HK-2 (cell line): ENCODE measurements around the gene CRYBB3.
"Not testable (repeated sequence)": the region's sequence is repeated elsewhere in the genome, so short reads cannot be mapped to it uniquely, and the experiment has no call there.

Source experiments
- DNase-seq: peaks from one replicate; pipeline ENCODE4 v3.0.0-alpha.2; 2018; ENCODE audit not compliant: unreplicated experiment

Gene CRYBB3

DNA sequence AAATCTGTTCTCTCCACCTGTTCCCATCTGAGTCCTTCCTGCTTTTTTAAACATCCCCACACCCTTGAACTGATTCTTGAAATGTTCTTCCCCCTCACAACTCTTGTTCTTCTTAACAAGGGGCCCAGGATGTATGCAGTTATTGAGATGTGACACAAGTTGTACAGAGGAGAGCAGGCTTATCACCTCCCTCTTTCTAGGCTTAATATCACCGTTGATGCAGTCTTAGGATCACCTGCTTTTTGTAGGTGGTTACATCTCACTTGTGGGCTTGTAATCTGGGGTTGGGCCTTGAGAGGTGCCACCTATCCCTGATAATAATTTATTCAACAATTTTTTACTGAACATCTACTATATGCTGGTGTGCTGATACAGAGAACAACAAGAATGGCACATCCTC, 6.2 kb downstream of the CRYBB3 start:
- DNase-seq, result no peak

DNA sequence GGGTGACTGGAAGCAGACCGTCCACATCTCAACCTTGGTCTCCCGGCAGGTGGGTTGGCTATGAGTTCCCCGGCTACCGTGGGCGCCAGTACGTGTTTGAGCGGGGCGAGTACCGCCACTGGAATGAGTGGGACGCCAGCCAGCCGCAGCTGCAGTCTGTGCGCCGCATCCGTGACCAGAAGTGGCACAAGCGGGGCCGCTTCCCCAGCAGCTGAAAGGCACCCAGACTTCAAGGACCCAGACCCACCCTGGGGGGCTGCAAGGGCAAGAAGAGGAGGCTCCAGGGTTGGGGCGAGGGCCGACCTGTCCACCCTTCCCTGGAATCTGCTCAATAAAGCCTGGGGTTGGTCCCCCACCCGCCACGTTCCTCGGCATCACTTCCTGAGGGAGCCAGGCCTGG, 7.3 kb downstream of the CRYBB3 start:
- DNase-seq, result no peak

DNA sequence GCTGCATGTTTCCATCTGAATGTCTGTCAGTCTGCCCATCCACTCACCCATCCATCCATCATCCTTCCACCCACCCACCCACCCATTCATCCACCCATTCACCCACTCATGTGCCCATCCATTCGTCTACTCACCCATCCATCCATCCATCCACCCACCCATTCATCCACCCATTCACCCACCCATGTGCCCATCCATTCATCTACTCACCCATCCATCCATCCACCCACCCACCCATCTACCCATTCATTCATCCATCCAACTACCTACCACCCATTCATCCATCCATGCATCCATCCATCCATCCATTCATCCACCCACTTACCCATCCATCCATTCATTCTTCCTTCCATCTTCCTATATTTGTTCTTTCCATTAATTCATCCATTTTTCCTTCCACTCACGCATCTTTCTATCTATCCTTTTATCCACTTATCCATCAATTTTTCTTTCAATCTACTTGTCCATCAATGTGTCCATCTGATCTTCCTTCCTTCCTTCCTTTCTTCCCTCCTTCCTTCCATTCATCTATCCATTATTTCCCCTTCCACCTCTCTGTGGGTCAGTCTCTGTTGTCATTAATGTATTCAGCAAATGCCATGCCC, 8.0 kb downstream of the CRYBB3 start:
- no peak for DNase-seq

DNA sequence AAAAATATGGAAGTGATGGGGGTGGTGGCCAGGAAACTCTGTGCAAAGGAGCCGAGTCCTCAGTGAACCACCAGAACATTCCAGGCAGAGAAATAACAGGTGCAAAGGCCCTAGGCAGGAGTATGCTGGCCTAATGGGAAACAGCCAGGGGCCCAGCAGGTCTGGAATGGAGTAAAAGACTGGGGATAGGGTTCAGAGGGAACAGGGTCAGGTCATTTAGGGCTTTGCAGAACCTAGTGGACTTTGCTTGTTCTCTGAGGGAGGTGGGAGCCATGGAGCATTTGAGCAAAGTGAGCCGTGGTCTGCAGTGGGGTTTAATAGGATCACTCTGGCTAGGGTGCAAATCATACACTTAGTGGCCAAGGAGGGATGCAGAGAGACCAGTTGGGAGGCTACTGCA, 8.7 kb downstream of the CRYBB3 start:
- DNase-seq, result no peak

DNA sequence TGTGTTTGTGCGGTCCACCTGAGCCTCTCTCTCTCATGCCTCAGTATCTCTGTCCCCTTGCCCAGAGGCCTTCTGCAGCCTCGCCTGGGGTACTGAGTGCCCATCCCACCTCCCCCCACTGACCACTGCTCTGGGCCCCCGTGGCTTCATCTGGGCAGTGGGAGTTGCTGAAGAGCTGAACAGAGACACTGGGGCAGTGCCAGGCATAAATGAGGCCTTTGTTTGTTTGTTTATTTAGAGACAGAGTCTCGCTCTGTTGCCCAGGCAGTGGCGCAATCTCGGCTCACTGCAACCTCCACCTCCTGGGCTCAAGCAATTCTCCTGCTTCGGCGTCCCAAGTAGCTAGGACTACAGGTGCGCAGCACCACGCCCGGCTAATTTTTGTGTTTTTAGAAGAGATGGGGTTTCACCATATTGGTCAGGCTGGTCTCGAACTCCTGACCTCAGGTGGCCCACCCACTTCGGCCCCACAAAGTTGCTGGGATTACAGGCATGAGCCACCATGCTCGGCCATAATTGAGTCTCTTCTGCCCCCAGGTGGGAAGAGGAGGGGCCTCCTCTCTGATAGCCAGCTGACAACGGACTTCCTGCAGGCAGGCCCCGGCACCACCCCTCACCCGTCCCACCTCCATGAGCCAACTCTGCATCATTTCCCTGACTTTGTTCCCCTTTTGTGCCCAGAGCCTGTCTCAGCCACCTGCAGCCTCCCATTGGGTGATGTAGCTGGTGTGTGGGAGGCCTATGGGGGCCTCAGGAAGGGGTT, 9.3 kb downstream of the CRYBB3 start:
- DNase-seq, result no peak

DNA sequence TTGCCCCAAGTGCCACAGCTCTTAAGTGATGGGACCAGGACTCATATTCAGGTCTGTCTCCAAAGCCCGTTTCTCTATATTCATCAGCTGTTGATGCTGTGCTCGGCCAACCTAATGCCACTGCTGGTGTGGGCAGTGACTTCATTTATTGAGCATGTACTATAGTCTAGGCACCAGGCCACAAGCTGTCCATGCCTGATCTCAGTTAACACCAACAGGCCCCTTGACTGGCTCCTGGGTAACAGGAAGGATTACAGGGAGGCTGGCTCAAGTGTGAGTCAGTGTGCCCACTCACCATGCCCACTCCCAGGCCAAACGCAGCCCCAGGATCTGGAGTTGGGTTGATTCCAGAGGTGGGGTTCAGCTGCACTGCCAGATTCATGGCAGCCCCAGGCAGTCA, 11.1 kb downstream of the CRYBB3 start:
- no peak for DNase-seq

DNA sequence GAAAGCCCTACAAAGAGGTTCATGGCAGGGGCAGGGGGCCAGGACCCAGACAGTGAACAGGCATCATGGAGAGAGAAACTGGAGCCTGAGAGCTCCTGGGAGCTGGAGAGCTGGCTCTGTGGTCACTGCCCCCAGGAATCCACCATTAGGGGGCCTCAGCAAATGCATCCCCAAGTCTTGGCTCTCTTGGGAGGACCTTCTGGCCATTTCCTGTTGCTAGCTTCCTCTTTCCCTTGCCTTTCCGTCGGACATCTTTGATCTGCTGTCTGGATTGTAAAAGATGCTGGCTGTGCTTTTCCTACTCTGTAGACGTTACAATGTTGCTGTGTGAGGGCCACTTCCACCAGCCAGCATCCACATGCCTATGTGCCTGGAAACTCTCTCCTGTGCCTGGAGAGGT, 12.7 kb downstream of the CRYBB3 start:
- no peak for DNase-seq

DNA sequence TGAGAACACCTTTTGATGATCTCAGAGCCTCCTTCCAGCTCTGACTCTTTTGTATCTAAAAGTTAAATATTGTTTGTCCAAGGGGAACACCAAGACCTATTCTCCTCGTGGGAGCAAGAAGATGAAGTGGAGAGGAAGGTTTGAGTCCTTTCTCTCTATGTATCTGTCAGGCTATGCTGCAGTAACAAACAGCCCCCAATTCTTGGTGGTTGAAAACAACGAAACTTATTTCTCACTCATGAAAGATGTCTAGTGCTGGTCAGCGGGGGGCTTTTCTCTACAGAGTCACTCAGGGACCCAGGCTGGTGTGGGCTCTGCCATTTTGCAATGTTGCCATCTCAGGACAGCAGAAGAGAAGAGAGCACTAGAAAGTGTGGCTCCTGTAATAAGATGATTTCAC, 13.6 kb downstream of the CRYBB3 start:
- no peak for DNase-seq

DNA sequence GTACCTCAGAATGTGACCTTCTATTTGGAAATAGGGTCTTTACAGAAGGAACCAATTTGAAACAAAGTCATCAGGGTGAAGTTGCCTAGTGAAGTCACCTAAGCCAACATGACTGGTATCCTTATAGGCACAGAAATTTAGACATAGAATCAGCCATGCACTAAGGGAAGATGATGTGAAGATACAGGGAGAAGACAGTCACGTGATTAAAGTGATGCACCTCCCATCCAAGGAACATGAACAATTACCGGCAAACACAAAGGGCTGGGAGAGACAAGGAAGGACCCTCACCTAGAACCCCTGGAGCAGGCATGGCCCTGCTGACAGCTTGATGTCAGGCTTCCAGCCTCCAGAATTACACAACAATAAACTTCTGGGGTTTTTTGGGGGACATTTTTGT, 16.6 kb downstream of the CRYBB3 start:
- DNase-seq, result no peak

DNA sequence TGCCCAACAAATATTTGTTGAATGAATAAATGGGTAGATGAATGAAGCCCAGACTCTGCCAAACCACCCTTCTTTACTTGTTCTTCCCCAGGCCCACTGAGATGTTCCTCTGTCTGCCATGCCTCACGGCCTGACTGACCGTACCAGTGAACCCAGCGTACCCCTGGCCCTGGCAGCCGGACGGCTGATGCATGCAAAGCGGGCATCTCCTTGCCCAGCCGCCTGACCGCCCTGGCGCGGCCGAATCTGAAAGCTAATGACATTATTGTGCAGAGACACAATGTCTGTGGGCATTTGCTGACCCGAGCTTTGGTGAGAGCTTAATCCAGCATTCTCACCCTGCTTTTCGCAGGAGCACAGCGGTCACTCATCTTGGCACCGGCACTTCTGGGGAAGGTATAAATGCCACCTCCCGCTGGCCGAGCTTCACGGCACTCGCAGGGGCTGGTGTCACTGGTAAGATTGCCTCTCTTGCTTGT, 19.6 kb downstream of the CRYBB3 start, which contains the start of gene CRYBB2:
Gene CRYBB2 (plus strand): TSS at position 429 of the 479 bp plus-strand sequence. CDS start 1,791 bp downstream, outside the sequence.
- no peak for DNase-seq

DNA sequence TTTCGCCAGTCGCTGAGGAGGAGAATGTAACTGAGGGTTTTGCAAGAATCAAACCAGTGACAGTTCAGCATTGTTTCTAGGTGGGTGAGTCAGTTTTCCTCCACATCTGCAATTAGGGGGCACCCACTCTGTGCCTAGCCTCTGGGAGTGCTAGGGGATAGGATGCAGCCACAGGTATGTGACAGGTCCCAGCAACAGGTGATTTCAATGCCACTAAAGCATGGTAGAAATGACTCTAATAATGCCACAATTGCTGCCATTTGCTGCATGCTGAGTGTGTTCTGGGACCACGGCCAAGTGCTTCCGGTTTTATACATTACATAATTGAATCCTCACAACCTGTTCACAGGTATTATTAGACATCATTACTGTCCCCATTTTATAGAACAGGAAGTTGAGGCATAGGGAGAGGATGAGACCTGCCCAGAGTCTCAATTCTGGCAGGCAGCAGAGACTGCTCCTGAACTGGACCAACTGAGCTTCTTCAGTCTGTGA, 20.3 kb downstream of the CRYBB3 start:
- no peak for DNase-seq

DNA sequence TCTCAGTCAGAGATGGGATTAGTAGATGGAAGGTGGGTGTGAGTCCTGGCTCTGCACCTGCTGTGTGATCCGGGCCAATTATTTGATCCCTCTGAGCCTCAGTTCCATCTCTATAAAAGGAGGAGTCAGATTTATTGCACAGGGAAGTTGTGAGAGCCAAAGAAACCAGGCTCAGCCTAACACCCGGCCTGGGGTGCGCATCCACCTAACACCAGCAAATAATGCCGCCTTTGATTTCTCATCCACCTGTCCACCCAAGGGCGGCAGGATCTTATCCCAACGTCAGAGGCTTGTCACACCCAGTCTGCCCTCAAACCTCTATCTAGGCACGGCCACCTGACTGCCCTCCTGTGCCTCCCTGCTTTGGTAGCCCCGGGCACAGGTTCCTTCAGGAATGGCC, 22.1 kb downstream of the CRYBB3 start:
- no peak for DNase-seq

DNA sequence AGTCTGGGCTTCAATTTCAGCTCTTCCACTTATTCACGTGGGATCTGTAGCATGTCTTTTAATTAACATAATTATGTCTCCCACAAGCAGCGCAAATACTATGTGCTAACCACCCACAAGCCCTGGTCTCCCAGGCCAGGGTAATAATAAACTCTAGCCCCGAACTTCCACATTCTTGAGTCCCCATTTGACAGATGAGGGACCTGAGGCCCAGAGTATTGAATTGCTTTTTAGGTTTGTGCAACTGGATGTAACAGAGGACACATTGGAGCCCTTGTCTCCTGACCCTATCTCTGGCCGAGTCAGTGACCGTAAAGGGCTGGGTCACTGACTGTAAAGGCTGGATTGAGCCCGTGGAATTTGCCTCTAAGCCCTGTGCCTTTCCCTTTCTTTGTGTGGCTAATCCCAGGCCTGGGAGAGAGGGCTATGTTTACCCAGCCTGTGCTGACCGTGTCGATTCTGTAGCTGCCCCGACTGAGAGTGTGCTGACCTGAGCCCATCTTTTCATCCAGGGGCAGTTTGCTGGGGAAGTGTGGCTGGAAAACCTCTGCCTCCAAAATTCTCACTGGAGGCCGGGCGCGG, 23.7 kb downstream of the CRYBB3 start:
- DNase-seq, result no peak

DNA sequence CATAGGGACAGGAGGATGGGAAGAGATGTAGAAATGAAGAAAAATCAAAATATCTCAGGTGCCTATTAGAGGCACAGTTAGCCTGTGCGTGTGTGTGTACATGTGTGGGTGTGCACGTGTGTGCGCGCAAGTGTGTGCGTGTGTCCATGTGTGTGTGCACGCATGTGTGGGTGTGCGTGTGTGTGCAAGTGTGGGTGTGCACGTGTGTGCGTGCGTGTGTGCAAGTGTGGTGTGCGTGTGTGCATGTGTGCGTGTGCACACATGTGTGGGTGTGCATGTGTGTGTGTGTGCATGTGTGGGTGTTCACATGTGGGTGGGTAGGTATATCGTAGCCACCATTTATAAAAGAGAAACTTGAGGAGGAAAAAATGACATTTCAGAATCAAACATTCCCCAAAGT, 29.2 kb downstream of the CRYBB3 start:
- DNase-seq, result no peak

DNA sequence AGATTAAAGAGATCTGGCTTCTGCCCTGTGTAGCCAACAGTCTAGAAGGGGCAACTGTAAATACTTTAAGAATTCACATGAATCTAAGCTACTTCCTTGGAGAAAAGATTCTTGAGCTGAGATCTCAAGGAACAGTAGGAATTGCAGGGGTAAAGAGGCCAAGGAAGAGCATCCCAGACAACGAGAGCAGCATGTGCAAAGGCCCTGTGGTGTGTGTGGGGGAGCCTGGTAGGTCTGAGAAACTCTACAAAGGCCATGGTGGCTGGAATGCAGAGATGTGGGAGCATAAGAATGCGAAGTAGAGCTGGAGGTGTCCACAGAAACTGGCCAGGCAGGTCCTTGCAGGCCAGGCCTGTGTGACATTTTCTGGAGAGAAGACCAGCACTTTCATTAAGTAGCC, 31.1 kb downstream of the CRYBB3 start:
- DNase-seq, result not testable (repeated sequence)

DNA sequence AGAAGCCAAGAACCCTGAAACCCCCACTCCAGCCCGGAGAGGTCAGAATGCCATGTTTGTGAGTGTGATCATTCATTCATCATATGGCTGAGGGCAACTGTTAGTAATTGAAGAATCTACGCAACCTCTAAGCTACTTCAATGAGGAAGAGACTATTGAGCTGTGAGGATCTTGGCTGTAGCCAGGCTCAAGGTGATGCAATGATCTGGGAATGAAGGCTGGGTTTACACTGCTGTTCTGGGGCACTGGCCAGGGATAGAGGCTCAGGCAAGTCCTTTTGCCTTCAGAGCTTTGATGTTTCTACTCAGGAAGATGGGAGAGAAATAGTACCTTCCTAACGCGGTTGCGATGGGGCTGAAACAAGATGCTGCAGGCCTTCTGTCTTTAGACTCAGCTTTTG, 32.6 kb downstream of the CRYBB3 start:
- DNase-seq, result no peak

DNA sequence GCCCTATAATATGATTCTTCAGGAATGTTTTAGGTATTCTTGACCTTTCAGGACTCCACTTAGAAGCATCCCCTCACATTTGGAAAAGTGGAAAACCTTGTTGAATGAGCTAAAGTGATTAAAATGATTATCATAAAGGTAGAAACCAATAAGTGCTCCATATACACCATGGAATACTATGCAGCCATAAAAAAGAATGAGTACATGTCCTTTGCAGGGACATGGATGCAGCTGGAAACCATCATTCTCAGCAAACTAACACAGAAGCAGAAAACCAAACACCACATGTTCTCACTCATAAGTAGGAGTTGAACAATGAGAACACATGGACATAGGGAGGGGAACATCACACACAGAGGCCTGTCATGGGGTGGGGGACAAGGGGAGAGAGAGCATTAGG, 34.0 kb downstream of the CRYBB3 start:
- DNase-seq, result not testable (repeated sequence)

DNA sequence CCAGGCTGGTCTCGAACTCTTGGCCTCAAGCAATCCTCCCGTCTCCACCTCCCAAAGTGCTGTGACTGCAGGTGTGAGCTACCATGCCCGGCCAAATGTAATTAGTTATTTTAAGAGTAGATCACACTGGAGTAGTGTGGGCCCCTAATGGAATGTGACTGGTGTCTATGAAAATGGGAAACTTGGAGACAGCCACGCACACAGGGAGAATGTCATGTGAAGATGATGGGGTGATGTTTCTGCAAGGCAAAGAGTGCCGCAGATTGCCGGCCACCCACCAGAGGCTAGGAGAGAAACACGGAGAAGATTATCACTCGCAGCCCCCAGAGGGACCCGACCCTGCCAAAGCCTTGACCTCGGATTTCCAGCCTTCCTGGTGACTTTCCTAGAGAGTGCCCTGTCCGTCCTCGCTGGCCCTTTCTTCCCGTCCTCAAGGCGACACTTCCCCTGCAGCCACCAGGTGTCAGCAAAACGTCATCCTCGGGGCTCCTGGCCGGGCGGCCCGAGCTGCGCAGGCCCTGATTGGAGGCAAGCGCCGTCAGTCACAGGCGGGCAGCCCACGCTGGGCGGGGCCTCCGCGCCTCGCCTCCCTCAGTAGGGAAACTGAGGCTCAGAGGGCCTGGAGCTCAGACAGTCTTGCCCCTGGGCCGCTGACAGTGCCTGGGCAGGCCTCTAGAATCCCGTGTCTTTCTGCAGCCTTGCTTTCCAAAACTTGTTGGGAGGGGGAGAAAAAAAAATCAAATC, 36.1 kb downstream of the CRYBB3 start:
- peak; percentile 80 for DNase-seq

DNA sequence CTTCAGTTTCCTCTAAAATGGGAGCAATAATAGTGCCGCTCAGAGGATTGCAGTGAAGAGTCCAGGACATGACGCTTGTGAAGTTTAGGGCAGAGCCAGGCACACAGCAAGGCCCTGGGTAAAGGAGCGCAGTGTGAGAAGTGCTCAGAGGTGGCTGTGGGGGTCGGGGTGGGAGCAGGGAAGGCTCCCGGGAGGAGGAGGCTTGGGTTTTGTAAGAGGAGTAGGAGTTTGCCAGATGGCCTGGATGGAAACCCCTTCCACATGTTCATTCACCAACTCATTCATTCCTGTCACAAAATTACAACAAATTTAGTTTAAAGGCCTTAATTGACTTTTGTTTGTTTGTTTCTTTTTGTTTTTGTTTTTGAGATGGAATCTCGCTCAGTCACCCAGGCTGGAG, 36.8 kb downstream of the CRYBB3 start:
- DNase-seq, result no peak

DNA sequence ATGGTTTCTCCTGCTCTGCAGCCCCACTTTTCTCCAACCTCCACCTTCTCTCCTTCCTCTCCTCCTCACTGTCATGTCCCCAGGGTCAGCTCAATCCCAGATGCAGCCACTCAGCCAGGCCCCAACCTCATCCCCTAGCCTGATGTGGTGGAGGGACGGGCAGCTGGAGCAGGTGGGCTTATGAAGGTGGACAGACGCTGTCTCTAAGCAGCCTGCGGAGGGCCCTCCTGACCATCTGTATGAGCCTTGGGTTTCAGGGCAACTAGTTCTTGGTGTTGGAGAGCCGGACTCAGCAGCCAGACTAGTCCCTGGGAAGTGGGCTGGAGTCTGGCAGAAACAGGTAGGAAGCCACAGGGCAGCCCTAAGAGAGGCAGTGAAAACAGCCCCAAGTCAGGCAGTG, 37.8 kb downstream of the CRYBB3 start:
- no peak for DNase-seq

DNA sequence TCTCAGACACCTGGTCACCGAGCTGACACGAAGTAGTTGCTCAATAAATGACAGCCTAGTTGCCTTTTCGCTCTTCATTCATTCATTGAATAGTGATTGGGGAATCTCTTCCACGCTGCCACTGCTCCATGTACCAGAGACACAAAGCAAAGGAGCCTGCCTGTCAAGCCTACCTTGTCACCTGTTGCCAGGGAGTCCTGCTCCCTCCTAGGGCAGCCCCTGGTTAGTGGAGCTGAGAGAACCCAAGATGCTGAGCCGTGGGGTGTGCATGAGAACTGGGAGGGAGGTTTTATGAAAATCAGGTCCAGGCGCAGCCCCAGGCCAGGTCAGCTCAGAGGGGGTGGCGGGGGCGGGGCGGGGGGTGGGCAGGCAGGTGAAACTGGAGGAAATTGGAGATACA, 38.4 kb downstream of the CRYBB3 start:
- not testable (repeated sequence) for DNase-seq

DNA sequence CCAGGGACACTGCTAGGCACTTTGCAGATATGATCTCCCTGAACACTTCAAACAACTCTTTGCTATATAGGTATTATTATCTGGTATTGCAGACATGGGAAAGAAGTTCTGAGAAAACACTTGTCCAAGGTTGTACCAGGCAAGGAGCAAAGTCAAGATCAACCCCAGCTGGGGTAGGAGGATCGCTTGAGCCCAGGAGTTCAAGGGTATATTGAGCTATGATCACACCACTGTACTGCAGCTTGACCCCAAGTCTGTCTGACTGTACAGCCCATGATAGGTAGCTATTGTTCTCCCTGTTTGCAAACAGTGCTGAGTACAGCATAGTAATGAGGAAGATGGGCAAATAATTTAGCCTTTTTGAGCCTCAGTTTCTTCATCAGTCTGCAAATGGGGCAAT, 55.5 kb downstream of the CRYBB3 start:
- not testable (repeated sequence) for DNase-seq
